ENCODE measurements around the gene NRXN3. TPM values are rescaled to one million over a fixed set of nuclear protein-coding genes. Genes with fewer than 3 reads are reported as not detected.

Gene NRXN3
- total RNA-seq, 1 experiment from 2014 or later, result 0.02 TPM

- Histone ChIP-seq H3K4me3 (no peak overlapping the region), H3K27ac (no peak overlapping the region), H3K36me3 (no peaks in the 10 kb centered on the region), H3K4me1 (no peaks in the 10 kb centered on the region), H3K27me3 (no peaks in the 10 kb centered on the region), H3K9me3 (replicated peaks) (no peaks in the 10 kb centered on the region)
- no peak for DNase-seq
Measured at GRCh38 chr14:78592616-78593219, 422.5 kb downstream of the NRXN3 start.

DNA sequence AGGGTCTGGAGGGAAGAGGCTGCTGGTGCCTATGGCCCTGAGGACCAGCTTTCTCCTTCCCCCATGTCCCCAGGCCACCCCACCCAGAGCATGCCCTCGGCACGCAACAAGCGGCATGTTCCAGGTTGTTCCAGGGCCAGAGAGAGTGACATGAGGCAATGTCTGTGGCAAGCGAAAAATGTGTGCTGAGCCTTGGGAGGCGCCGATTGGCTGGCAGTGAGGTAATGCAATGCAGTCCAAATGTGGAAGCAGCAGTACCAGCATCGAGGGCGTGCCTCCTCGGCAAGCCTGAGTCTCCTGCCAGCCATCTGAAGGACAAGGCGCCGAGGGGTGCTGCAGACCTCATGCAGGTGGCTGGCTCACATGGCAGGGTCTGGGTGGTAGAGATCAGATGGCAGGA lies 423.8 kb downstream of the NRXN3 start:
- H3K9me3 ChIP-seq (replicated peaks), result no peaks in the 10 kb centered on the region
- no peak overlapping the region for H3K4me3 ChIP-seq
- no peak for DNase-seq
- 0 out of 2 replicates have a peak, but pooled peaks cover 1% of the 10 kb centered on the region for H3K27me3 ChIP-seq
- no peak overlapping the region for H3K27ac ChIP-seq
- no peaks in the 10 kb centered on the region for H3K4me1 ChIP-seq
- no peaks in the 10 kb centered on the region for H3K36me3 ChIP-seq

DNA sequence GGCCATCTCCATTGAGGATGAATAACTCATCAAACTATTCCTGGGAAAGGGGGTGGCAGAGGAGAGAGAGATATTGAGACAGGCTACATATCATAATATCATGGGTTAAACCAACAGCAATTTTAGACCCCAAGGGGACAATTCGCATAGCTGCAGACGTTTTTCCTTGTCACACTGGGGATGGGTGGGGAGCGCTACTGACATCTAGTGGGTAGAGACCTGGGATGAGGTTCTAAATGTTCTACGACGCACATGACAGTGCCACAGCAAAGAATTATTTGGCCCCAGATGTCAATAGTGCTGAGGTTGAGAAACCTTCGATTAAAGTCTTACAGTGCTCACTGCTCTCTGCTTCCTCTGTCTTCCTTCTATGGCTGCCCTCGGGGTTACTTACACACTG lies 425.6 kb downstream of the NRXN3 start:
- DNase-seq, result peak in 1 of 2 experiments; percentile 2

GRCh38 chr14:78598046-78598920 lies 428.1 kb downstream of the NRXN3 start:
- DNase-seq, result peak; percentile 23 to 68
- no peak overlapping the region for H3K4me3 ChIP-seq

More for the DNA sequence above, 425.6 kb downstream of the NRXN3 start:
- Histone ChIP-seq H3K36me3 (no peaks in the 10 kb centered on the region), H3K27me3 (0 out of 2 replicates have a peak, but pooled peaks cover 2% of the 10 kb centered on the region), H3K27ac (no peak overlapping the region), H3K4me1 (no peaks in the 10 kb centered on the region), H3K4me3 (no peak overlapping the region), H3K9me3 (replicated peaks) (no peaks in the 10 kb centered on the region)

GRCh38 chr14:78605025-78605762 lies 435.0 kb downstream of the NRXN3 start:
- no peak for DNase-seq
- H3K27ac ChIP-seq, result no peak overlapping the region

More at GRCh38 chr14:78598046-78598920, 428.1 kb downstream of the NRXN3 start:
- no peaks in the 10 kb centered on the region for H3K4me1 ChIP-seq
- no peaks in the 10 kb centered on the region for H3K36me3 ChIP-seq
- no peak overlapping the region for H3K27ac ChIP-seq
- 0 out of 2 replicates have a peak, but pooled peaks cover 2% of the 10 kb centered on the region for H3K27me3 ChIP-seq
- no peaks in the 10 kb centered on the region for H3K9me3 ChIP-seq (replicated peaks)

GRCh38 chr14:78605897-78606500 lies 435.8 kb downstream of the NRXN3 start:
- Histone ChIP-seq H3K36me3 (no peaks in the 10 kb centered on the region), H3K27me3 (no peaks in the 10 kb centered on the region), H3K9me3 (replicated peaks) (no peaks in the 10 kb centered on the region), H3K4me3 (no peak overlapping the region), H3K4me1 (no peaks in the 10 kb centered on the region), H3K27ac (no peak overlapping the region)
- DNase-seq, result no peak

More at GRCh38 chr14:78605025-78605762, 435.0 kb downstream of the NRXN3 start:
- no peaks in the 10 kb centered on the region for H3K4me1 ChIP-seq
- no peaks in the 10 kb centered on the region for H3K9me3 ChIP-seq (replicated peaks)
- H3K36me3 ChIP-seq, result no peaks in the 10 kb centered on the region
- H3K27me3 ChIP-seq, result no peaks in the 10 kb centered on the region
- no peak overlapping the region for H3K4me3 ChIP-seq

GRCh38 chr14:78608998-78609787 lies 439.0 kb downstream of the NRXN3 start:
- no peak overlapping the region for H3K4me3 ChIP-seq
- H3K9me3 ChIP-seq (replicated peaks), result no peaks in the 10 kb centered on the region
- H3K27ac ChIP-seq, result no peak overlapping the region
- H3K36me3 ChIP-seq, result no peaks in the 10 kb centered on the region
- DNase-seq, result no peak
- H3K4me1 ChIP-seq, result no peaks in the 10 kb centered on the region
- no peaks in the 10 kb centered on the region for H3K27me3 ChIP-seq

DNA sequence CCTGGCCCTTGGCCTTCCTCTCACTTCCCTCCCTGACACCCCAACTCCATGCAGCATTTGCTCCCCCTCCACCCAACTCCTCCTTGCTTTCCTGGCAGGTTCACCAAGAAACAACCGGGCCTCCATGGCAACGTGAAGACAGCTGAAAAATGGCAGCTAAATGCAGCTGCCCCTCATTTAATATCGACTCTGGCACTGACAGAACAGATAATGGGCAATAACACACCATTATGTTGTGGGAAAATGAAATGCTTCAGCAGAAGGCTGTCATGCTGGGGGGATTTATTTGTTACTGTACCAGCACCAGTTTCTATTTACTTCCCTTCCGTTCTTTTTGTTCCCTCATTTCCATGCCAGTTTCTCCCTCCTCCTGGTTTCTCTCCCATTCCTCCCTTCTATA lies 440.8 kb downstream of the NRXN3 start:
- H3K27ac ChIP-seq, result no peak overlapping the region
- H3K4me1 ChIP-seq, result no peaks in the 10 kb centered on the region
- no peak overlapping the region for H3K4me3 ChIP-seq
- no peaks in the 10 kb centered on the region for H3K9me3 ChIP-seq (replicated peaks)
- DNase-seq, result no peak
- no peaks in the 10 kb centered on the region for H3K27me3 ChIP-seq
- no peaks in the 10 kb centered on the region for H3K36me3 ChIP-seq

- H3K4me1 ChIP-seq, result no peaks in the 10 kb centered on the region
- no peak for DNase-seq
- no peaks in the 10 kb centered on the region for H3K27me3 ChIP-seq
- H3K27ac ChIP-seq, result no peak overlapping the region
- H3K36me3 ChIP-seq, result no peaks in the 10 kb centered on the region
- no peak overlapping the region for H3K4me3 ChIP-seq
- H3K9me3 ChIP-seq (replicated peaks), result no peaks in the 10 kb centered on the region
Measured at GRCh38 chr14:78611796-78612571, 441.8 kb downstream of the NRXN3 start.

DNA sequence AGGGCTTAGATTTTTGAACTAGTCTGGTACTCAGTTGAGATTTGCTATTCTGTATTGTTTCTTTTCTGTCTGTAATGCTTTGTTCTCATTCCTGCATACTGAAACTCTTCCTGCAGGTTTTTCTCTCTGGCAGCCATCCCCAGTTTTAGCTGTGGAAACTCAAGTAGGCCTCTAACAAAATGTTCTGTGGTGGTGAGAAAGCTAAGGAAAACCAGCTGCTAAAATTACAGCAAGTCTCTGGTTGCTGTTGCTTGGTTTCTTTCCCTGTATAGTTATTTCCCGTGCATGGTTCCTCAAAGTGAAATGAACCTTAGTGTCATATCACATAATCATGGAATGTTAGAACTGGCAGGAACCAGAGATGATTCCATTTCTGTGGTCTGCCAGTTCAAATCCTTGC lies 442.5 kb downstream of the NRXN3 start:
- H3K9me3 ChIP-seq (replicated peaks), result no peaks in the 10 kb centered on the region
- H3K27me3 ChIP-seq, result no peaks in the 10 kb centered on the region
- no peak for DNase-seq
- H3K36me3 ChIP-seq, result no peaks in the 10 kb centered on the region
- no peak overlapping the region for H3K4me3 ChIP-seq
- H3K4me1 ChIP-seq, result no peaks in the 10 kb centered on the region
- H3K27ac ChIP-seq, result no peak overlapping the region

DNA sequence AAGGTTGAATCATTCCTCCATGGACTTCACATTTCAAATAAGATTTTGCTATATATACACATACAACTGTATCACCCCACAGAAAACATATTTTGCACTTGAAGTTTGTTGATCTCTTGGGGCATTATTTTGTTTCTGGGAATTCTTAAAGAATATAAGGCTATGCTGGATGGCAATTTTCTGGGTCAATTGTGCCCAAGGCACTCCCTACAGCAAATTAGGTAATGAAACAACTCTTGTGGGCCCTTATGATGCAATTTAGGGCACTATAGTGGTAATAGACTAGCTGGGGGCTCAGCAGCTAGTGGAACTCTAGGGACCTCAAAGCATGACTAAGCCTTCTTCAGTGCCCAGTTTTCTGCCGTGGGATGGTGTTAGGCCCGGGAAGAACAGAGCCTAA lies 444.4 kb downstream of the NRXN3 start:
- Histone ChIP-seq H3K27ac (no peak overlapping the region), H3K27me3 (no peaks in the 10 kb centered on the region), H3K36me3 (no peaks in the 10 kb centered on the region), H3K9me3 (replicated peaks) (no peaks in the 10 kb centered on the region), H3K4me3 (no peak overlapping the region), H3K4me1 (no peaks in the 10 kb centered on the region)
- DNase-seq, result no peak

GRCh38 chr14:78617735-78618134 lies 447.6 kb downstream of the NRXN3 start:
- no peaks in the 10 kb centered on the region for H3K4me1 ChIP-seq
- H3K9me3 ChIP-seq (replicated peaks), result no peaks in the 10 kb centered on the region

DNA sequence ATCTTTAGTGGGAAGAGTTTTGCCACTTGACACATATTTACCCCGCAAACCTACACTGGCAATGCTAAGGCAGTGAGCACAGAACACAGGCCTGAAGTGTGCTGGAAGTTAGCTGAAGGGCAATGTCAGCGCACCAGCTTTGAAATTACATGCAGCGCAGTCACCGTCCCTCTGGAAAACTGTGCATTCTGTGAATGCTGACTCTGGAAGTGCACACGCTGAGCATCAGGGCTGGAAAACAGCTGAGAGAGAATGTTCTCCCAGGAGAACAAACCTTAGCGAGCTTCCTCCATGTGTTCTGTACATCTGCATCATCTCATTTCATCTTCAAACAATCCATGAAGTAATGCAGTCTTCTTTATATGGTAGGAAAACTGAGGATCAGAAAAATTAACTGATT lies 448.2 kb downstream of the NRXN3 start:
- Histone ChIP-seq H3K27ac (no peak overlapping the region), H3K9me3 (replicated peaks) (no peaks in the 10 kb centered on the region), H3K4me1 (no peaks in the 10 kb centered on the region), H3K4me3 (no peak overlapping the region), H3K36me3 (no peaks in the 10 kb centered on the region), H3K27me3 (no peaks in the 10 kb centered on the region)
- no peak for DNase-seq

More at GRCh38 chr14:78617735-78618134, 447.6 kb downstream of the NRXN3 start:
- no peak for DNase-seq
- Histone ChIP-seq H3K36me3 (no peaks in the 10 kb centered on the region), H3K27ac (no peak overlapping the region), H3K4me3 (no peak overlapping the region), H3K27me3 (no peaks in the 10 kb centered on the region)

Measured in SJCRH30 (cell line).